Ascending aorta (tissue), 2 donors: ENCODE data around the gene ARRB1. TPM values are rescaled to one million over a fixed set of nuclear protein-coding genes. Genes with fewer than 3 reads are reported as not detected.
"Not testable (repeated sequence)": the region's sequence is repeated elsewhere in the genome, so short reads cannot be mapped to it uniquely, and the experiment has no call there.

ENCODE experiments used
- DNase-seq, 2 donors: peaks; one replicate each; pipeline ENCODE4 v3.0.0-alpha.2; 2019; ENCODE audit warnings: low spot score in 2 of 2
- H3K27ac ChIP-seq, 2 donors: fragments of 200-600 bp; sonication (generic); one replicate each; pipeline ENCODE4 v1.5.1; 2016 to 2017; ENCODE audit warnings: mild to moderate bottlenecking in 1 of 2
- H3K27me3 ChIP-seq: fragments of 200-600 bp; sonication (generic); one replicate; pipeline ENCODE4 v1.5.1; 2017
- H3K36me3 ChIP-seq, 2 donors: fragments of 200-600 bp; sonication (generic); one replicate each; pipeline ENCODE4 v1.5.1; 2016
- H3K4me1 ChIP-seq, 2 donors: fragments of 200-600 bp; sonication (generic); one replicate each; pipeline ENCODE4 v1.5.1; 2016 to 2017; ENCODE audit warnings: mild to moderate bottlenecking in 1 of 2
- H3K4me3 ChIP-seq, 2 donors: fragments of 200-600 bp; sonication (generic); one replicate each; pipeline ENCODE4 v1.5.1; 2016 to 2017; ENCODE audit warnings: mild to moderate bottlenecking in 1 of 2
- H3K9me3 ChIP-seq, 2 donors: fragments of 200-600 bp; sonication (generic); one replicate each; pipeline ENCODE4 v1.5.1; 2016
- CTCF ChIP-seq, 3 experiments: fragments of 200-600 bp in 2 of 3; fragments of 450-650 bp in 1 of 3; sonication (generic) in 2 of 3; IDR thresholded peaks; one replicate each; pipeline ENCODE4 v1.5.1; 2016 to 2019; ENCODE audit warnings: antibody characterized with exemption in 3 of 3, mild to moderate bottlenecking in 1 of 3, moderate library complexity in 1 of 3
- intact Hi-C: fragments of 100-400 bp; cut with DNase I; formaldehyde crosslinking; loops from one replicate; pipeline ENCODE4 v1.15.1; 2023
- total RNA-seq: library from RNA; depleted of rRNA; stranded (reverse); fragments of >200 nt; gene quantifications from one replicate; pipeline ENCODE4 v1.1.0, GENCODE V29; 2016

The ARRB1 gene
- total RNA-seq, 1 donor from 2014 or later = 78.2 TPM

GRCh38 chr11:75277211-75277805 lies 74.2 kb downstream of the ARRB1 start:
- Histone ChIP-seq H3K27me3 (no peaks in the 10 kb centered on the region), H3K4me3 (no peak overlapping the region), H3K9me3 (no peaks in the 10 kb centered on the region), H3K4me1 (no peaks in the 10 kb centered on the region), H3K36me3 (peaks cover 8 to 17% of the 10 kb centered on the region in 2 donors), H3K27ac (no peak overlapping the region)
- intact Hi-C loops = loop anchor here (10.0 kb wide), 1 partner anchor 187 kb away; no protein-coding TSS in a partner anchor
- DNase-seq = peak in 1 of 2 donors; percentile 50
- TF ChIP-seq CTCF (IDR thresholded peaks at IDR 0.05) = no peak

- no peak for TF ChIP-seq CTCF (IDR thresholded peaks at IDR 0.05)
- Histone ChIP-seq H3K27me3 (no peaks in the 10 kb centered on the region), H3K36me3 (peaks cover 8 to 18% of the 10 kb centered on the region in 2 donors), H3K4me3 (no peak overlapping the region), H3K4me1 (no peaks in the 10 kb centered on the region), H3K9me3 (no peaks in the 10 kb centered on the region), H3K27ac (no peak overlapping the region)
- intact Hi-C loops = loop anchor here (10.0 kb wide), 1 partner anchor 188 kb away; no protein-coding TSS in a partner anchor
- peak; percentile 2 to 44 for DNase-seq
These were observed 74.8 kb downstream of the ARRB1 start for GRCh38 chr11:75276686-75277085.

- intact Hi-C loops = loop anchor here (10.0 kb wide), 1 partner anchor 189 kb away; no protein-coding TSS in a partner anchor
- Histone ChIP-seq H3K27ac (no peak overlapping the region), H3K4me1 (no peaks in the 10 kb centered on the region), H3K9me3 (no peaks in the 10 kb centered on the region), H3K27me3 (no peaks in the 10 kb centered on the region), H3K4me3 (no peak overlapping the region), H3K36me3 (peaks cover 8 to 21% of the 10 kb centered on the region in 2 donors)
- no peak for TF ChIP-seq CTCF (IDR thresholded peaks at IDR 0.05)
- no peak for DNase-seq
These were observed 75.3 kb downstream of the ARRB1 start for GRCh38 chr11:75276186-75276585.

- Histone ChIP-seq H3K27ac (no peak overlapping the region), H3K9me3 (no peaks in the 10 kb centered on the region), H3K4me3 (no peak overlapping the region), H3K27me3 (no peaks in the 10 kb centered on the region), H3K36me3 (peaks cover 8 to 21% of the 10 kb centered on the region in 2 donors), H3K4me1 (no peaks in the 10 kb centered on the region)
- TF ChIP-seq CTCF (IDR thresholded peaks at IDR 0.05) = no peak
- intact Hi-C loops = loop anchor here (10.0 kb wide), 1 partner anchor 189 kb away; no protein-coding TSS in a partner anchor
- DNase-seq = peak; percentile 18 to 65
These were observed 75.9 kb downstream of the ARRB1 start for GRCh38 chr11:75275581-75275980.

- peaks cover 8 to 21% of the 10 kb centered on the region in 2 donors for H3K36me3 ChIP-seq
- intact Hi-C loops = loop anchor here (10.0 kb wide), 1 partner anchor 190 kb away; no protein-coding TSS in a partner anchor
These were observed 76.7 kb downstream of the ARRB1 start for GRCh38 chr11:75274716-75275115.

More at GRCh38 chr11:75274716-75275115, 76.7 kb downstream of the ARRB1 start:
- DNase-seq, H3K27ac ChIP-seq, H3K4me1 ChIP-seq, H3K27me3 ChIP-seq, H3K4me3 ChIP-seq, H3K9me3 ChIP-seq: not testable (repeated sequence)
